Endothelial cell of umbilical vein (primary cell): Measurements from ENCODE around the gene LDLRAD2. TPM values are rescaled to one million over a fixed set of nuclear protein-coding genes. Genes with fewer than 3 reads are reported as not detected.

Experiments used
- BruUV-seq: library from RNA; stranded (reverse); fragments of 400-500 nt; replicated peaks from 2 replicates; lab custom pipeline; 2021; lab: Mats Ljungman, UMichigan
- CTCF ChIA-PET: fragments of 300-600, 350-600 bp; sonication (Branson Sonifier 250); formaldehyde crosslinking; loops from one replicate; lab custom pipeline; 2021; ENCODE audit warnings: antibody characterized with exemption, inconsistent platforms; lab: Charles Lee
- POLR2A ChIA-PET: fragments of 300-600, 350-600 bp; sonication (Branson Sonifier 250); formaldehyde crosslinking; loops from one replicate; lab custom pipeline; 2021; ENCODE audit warnings: antibody characterized with exemption, inconsistent platforms; lab: Charles Lee
- DNase-seq: peaks from one replicate; pipeline ENCODE4 v3.0.0-alpha.2; 2011; ENCODE audit warnings: low read depth, low spot score
- FAIRE-seq: peaks from 2 replicates; lab custom pipeline; 2011; peaks lifted over from hg19 to GRCh38; lab: Jason Lieb, UNC
- H2AFZ ChIP-seq: 2 replicates; pipeline ENCODE4 v1.6.0; 2012; ENCODE audit warnings: low read depth, low read length, control low read depth, inconsistent platforms
- H3K27ac ChIP-seq: 2 replicates; pipeline ENCODE4 v1.5.1; 2011; ENCODE audit warnings: low read depth, mild to moderate bottlenecking, control low read depth, low read length, moderate library complexity; ENCODE audit not compliant: insufficient read depth
- H3K27me3 ChIP-seq, 2 experiments: 2 replicates each; pipeline versions ENCODE4 v1.6.0 to v1.6.1; 2011; ENCODE audit warnings: low read length in 2 of 2, mixed read lengths in 1 of 2; ENCODE audit not compliant: control insufficient read depth in 2 of 2, insufficient read depth in 2 of 2
- H3K36me3 ChIP-seq, 2 experiments: 2 replicates in 1 of 2; 3 replicates in 1 of 2; pipeline ENCODE4 v1.5.1; 2011; ENCODE audit warnings: low read length in 2 of 2, mild to moderate bottlenecking in 1 of 2, moderate library complexity in 1 of 2; ENCODE audit not compliant: control insufficient read depth in 2 of 2, insufficient read depth in 2 of 2; ENCODE audit errors: extremely low read depth in 1 of 2
- H3K4me1 ChIP-seq: 3 replicates; pipeline ENCODE4 v1.5.1; 2011; ENCODE audit warnings: mild to moderate bottlenecking, low read length; ENCODE audit not compliant: control insufficient read depth, insufficient read depth; ENCODE audit errors: extremely low read depth
- H3K4me2 ChIP-seq: 2 replicates; pipeline ENCODE4 v1.6.1; 2011; ENCODE audit warnings: low read length, control low read depth, mixed read lengths; ENCODE audit not compliant: insufficient read depth
- H3K4me3 ChIP-seq, 3 experiments: fragments of 200-600 bp in 1 of 3; sonication (generic), shearing (Covaris generic) in 1 of 3; replicated peaks in 1 of 3; 2 replicates each; pipeline ENCODE4 v1.5.1; 2011 to 2016; ENCODE audit warnings: control low read depth in 3 of 3, low read length in 3 of 3, mild to moderate bottlenecking in 2 of 3, inconsistent platforms in 1 of 3, low read depth in 1 of 3, moderate library complexity in 1 of 3; ENCODE audit not compliant: insufficient read depth in 1 of 3
- H3K79me2 ChIP-seq: 2 replicates; pipeline ENCODE4 v1.6.0; 2012; ENCODE audit warnings: low read length, inconsistent platforms; ENCODE audit not compliant: control insufficient read depth, insufficient read depth
- H3K9ac ChIP-seq: replicated peaks from 2 replicates; pipeline ENCODE3; 2011; ENCODE audit warnings: low read length, control low read depth; ENCODE audit not compliant: insufficient read depth; ENCODE audit errors: extremely low read depth
- H3K9me1 ChIP-seq: replicated peaks from 3 replicates; pipeline ENCODE4 v1.6.0; 2011; ENCODE audit warnings: mild to moderate bottlenecking, low read length; ENCODE audit not compliant: control insufficient read depth, insufficient read depth; ENCODE audit errors: extremely low read depth
- H3K9me3 ChIP-seq: replicated peaks from 2 replicates; pipeline ENCODE4 v1.5.1; 2012; ENCODE audit warnings: low read length, inconsistent platforms; ENCODE audit not compliant: control insufficient read depth, insufficient read depth
- H4K20me1 ChIP-seq: replicated peaks from 2 replicates; pipeline ENCODE3; 2011; ENCODE audit warnings: mild to moderate bottlenecking, low read length; ENCODE audit not compliant: control insufficient read depth, insufficient read depth; ENCODE audit errors: extremely low read depth
- POLR2A ChIP-seq: IDR thresholded peaks from 2 replicates; pipeline ENCODE4 v1.6.1; 2012; ENCODE audit warnings: low read depth, mild to moderate bottlenecking, control low read depth, low read length
- dilution Hi-C: fragments of 300-500 bp; cut with MboI; formaldehyde crosslinking; loops from one replicate; pipeline ENCODE4 v1.15.0; 2019; ENCODE audit warnings: low sequenced_read_pairs; ENCODE audit not compliant: extremely low pct_ligation_motif_present
- intact Hi-C: fragments of 100-400 bp; cut with micrococcal nuclease; formaldehyde crosslinking; loops from one replicate; pipeline ENCODE4 v1.10.0; 2022
- polyA plus RNA-seq, 4 experiments: library from polyadenylated mRNA; depleted of rRNA in 3 of 4; stranded (reverse) in 3 of 4; unstranded in 1 of 4; fragments of >200 nt; gene quantifications; 2 replicates each; pipeline versions ENCODE4 v1.2.1 to v1.2.3, GENCODE V29; 2011 to 2012; ENCODE audit warnings: missing spikeins in 1 of 4
- total RNA-seq: library from RNA; stranded (reverse); gene quantifications from 2 replicates; pipeline ENCODE4 v1.2.3, GENCODE V29; 2021
- TF ChIP-seq, protein P1 (sequence below), 2 donors: IDR thresholded peaks; 1 replicate in 1 of 2; 2 replicates in 1 of 2; pipeline ENCODE4 v1.5.1; 2011; ENCODE audit warnings: low read length in 2 of 2, mild to moderate bottlenecking in 2 of 2, moderate library complexity in 2 of 2, control low read depth in 1 of 2, inconsistent platforms in 1 of 2, low read depth in 1 of 2; ENCODE audit not compliant: insufficient read depth in 1 of 2; ENCODE audit errors: extremely low read depth in 1 of 2
- TF ChIP-seq, protein P2 (sequence below): IDR thresholded peaks from 2 replicates; pipeline ENCODE4 v1.6.1; 2011; ENCODE audit not compliant: insufficient read depth, insufficient read length

The LDLRAD2 gene
- total and polyA plus RNA-seq, 2 donors (not counting 3 experiments of a cell fraction or from before 2014, with no cell fraction given), result 0.44 TPM; not detected in 1

DNA sequence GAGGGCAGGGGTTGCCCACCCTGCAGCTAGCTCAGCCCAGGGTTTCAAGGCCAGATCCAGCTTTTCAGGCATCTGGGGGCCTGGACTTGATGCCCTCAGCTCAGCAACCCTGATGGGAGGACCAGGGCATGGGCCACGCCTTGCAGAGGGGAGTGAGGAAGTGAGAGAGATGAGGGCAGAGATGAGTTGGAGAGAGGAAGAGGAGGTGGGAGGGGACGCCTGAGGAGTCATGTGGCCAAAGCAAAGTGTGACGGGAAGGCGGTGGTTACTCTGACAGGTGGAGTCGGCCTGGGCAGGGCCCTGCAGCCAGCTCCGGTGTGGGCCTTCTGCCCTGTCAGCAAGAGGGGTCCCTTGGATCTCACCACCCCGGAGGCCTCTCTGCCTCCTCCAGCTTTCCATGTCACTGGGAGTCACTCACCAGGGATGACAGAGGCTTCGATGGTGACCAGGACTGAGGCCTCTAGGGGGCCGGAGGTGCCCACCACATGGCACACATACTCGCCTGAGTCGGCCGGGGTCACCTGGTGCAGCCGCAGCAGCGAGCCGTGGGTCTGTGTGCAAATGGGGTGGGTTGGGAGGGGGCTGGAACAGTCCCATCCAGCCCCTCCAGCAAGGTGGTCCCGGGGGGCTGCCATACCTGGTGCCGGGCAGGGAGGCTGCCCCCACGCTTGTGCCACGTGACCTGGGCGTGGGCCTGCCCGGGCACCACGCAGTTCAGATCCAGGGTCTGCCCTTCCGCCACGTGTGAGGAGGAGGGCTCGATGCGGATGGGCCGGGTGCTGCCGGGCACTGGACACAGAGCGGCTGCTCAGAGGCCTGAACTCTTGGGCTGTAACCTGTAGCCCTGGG lies 40.4 kb downstream of the LDLRAD2 start:
- POLR2A ChIA-PET, result no interaction called here
- no peak for FAIRE-seq
- CTCF ChIA-PET, result no interaction called here

GRCh38 chr1:21853131-21853427 lies 41.0 kb downstream of the LDLRAD2 start:
- peaks cover 71 to 84% of the 10 kb centered on the region in 2 experiments for H3K36me3 ChIP-seq
- H3K4me3 ChIP-seq, result no peak overlapping the region
- H3K4me2 ChIP-seq, result no peak overlapping the region
- no peak overlapping the region for H2AFZ ChIP-seq
- FAIRE-seq, result no peak
- H4K20me1 ChIP-seq, result no peaks in the 10 kb centered on the region
- intact Hi-C loops (no loop called here), dilution Hi-C loops (no loop called here)
- no peaks in the 10 kb centered on the region for H3K4me1 ChIP-seq
- no peaks in the 10 kb centered on the region for H3K27me3 ChIP-seq
- no TSS peak for BruUV-seq
- TF ChIP-seq, protein P1, sequence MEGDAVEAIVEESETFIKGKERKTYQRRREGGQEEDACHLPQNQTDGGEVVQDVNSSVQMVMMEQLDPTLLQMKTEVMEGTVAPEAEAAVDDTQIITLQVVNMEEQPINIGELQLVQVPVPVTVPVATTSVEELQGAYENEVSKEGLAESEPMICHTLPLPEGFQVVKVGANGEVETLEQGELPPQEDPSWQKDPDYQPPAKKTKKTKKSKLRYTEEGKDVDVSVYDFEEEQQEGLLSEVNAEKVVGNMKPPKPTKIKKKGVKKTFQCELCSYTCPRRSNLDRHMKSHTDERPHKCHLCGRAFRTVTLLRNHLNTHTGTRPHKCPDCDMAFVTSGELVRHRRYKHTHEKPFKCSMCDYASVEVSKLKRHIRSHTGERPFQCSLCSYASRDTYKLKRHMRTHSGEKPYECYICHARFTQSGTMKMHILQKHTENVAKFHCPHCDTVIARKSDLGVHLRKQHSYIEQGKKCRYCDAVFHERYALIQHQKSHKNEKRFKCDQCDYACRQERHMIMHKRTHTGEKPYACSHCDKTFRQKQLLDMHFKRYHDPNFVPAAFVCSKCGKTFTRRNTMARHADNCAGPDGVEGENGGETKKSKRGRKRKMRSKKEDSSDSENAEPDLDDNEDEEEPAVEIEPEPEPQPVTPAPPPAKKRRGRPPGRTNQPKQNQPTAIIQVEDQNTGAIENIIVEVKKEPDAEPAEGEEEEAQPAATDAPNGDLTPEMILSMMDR (IDR thresholded peaks at IDR 0.05; ENCODE audit: extremely low read depth in 1 of 2, insufficient read depth in 1 of 2, low read depth in 1 of 2, low read length in 2 of 2), result no peak
- peak; percentile 2 for TF ChIP-seq POLR2A
- H3K27ac ChIP-seq, result no peak overlapping the region
- CTCF ChIA-PET, result interaction anchor here (0.7 kb wide), 1 partner anchor 10 kb away, joined by 3 read pairs; no protein-coding TSS in a partner anchor
- H3K9me3 ChIP-seq, result no peaks in the 10 kb centered on the region
- H3K79me2 ChIP-seq, result peaks cover 42% of the 10 kb centered on the region
- H3K9ac ChIP-seq, result no peak overlapping the region
- no peak for DNase-seq
- no peaks in the 10 kb centered on the region for H3K9me1 ChIP-seq
- POLR2A ChIA-PET, result no interaction called here

More for the DNA sequence above, 40.4 kb downstream of the LDLRAD2 start:
- Histone ChIP-seq H3K27ac (no peak overlapping the region), H3K79me2 (peaks cover 38% of the 10 kb centered on the region), H3K4me2 (no peak overlapping the region), H3K9me3 (no peaks in the 10 kb centered on the region), H3K4me3 (no peak overlapping the region), H3K4me1 (no peaks in the 10 kb centered on the region), H3K9me1 (no peaks in the 10 kb centered on the region), H3K27me3 (no peaks in the 10 kb centered on the region), H4K20me1 (no peaks in the 10 kb centered on the region), H3K36me3 (peaks cover 73 to 84% of the 10 kb centered on the region in 2 experiments), H3K9ac (no peak overlapping the region), H2AFZ (no peak overlapping the region)
- dilution Hi-C loops (no loop called here), intact Hi-C loops (no loop called here)
- no TSS peak for BruUV-seq
- no peak for DNase-seq
- peak; percentile 11 for TF ChIP-seq POLR2A
- TF ChIP-seq, protein P2, sequence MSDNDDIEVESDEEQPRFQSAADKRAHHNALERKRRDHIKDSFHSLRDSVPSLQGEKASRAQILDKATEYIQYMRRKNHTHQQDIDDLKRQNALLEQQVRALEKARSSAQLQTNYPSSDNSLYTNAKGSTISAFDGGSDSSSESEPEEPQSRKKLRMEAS, result no peak
